Panc1 (cell line): Measurements from ENCODE around the gene ENTPD2. TPM values are rescaled to one million over a fixed set of nuclear protein-coding genes. Genes with fewer than 3 reads are reported as not detected.

Experiments
- ATAC-seq: fragments of 200-7000 bp; cut with Tn5 transposase; 2 replicates; pipeline ENCODE4 v1.9.1; 2020; ENCODE audit warnings: mild to moderate bottlenecking, moderate library complexity
- BruUV-seq: library from RNA; stranded (reverse); fragments of 400-500 nt; replicated peaks from 2 replicates; lab custom pipeline; 2021; lab: Mats Ljungman, UMichigan
- CTCF ChIA-PET: fragments of 300-600 bp; sonication (Branson Sonifier 250); formaldehyde crosslinking; loops from one replicate; lab custom pipeline; 2022; ENCODE audit warnings: antibody characterized with exemption; lab: Charles Lee
- POLR2A ChIA-PET: fragments of 300-600 bp; sonication (Branson Sonifier 250); formaldehyde crosslinking; loops from one replicate; lab custom pipeline; 2022; ENCODE audit warnings: antibody characterized with exemption; lab: Charles Lee
- DNase-seq: peaks from one replicate; pipeline ENCODE4 v3.0.0-alpha.2; 2010; ENCODE audit warnings: low read depth, low spot score
- H3K27ac ChIP-seq: 2 replicates; pipeline ENCODE4 v1.5.1; 2011; ENCODE audit warnings: mild to moderate bottlenecking, low read length, inconsistent platforms
- H3K27me3 ChIP-seq: fragments of 200-500 bp; sonication (Bioruptor generic); 2 replicates; pipeline ENCODE4 v1.6.0; 2014; ENCODE audit warnings: low read length, inconsistent platforms; ENCODE audit not compliant: control insufficient read depth, insufficient read depth
- H3K36me3 ChIP-seq: fragments of 200-500 bp; sonication (Bioruptor generic); 2 replicates; pipeline ENCODE4 v1.5.1; 2014; ENCODE audit warnings: inconsistent platforms, mild to moderate bottlenecking, low read length, moderate library complexity; ENCODE audit not compliant: control insufficient read depth, insufficient read depth
- H3K4me1 ChIP-seq: 2 replicates; pipeline ENCODE4 v1.5.1; 2011; ENCODE audit warnings: inconsistent platforms, mild to moderate bottlenecking, low read length, moderate library complexity; ENCODE audit not compliant: control insufficient read depth, insufficient read depth
- H3K4me3 ChIP-seq, 2 experiments: 2 replicates each; pipeline ENCODE4 v1.5.1; 2011 to 2012; ENCODE audit warnings: low read depth in 2 of 2, low read length in 2 of 2, mild to moderate bottlenecking in 2 of 2, inconsistent platforms in 1 of 2, moderate library complexity in 1 of 2
- H3K9me3 ChIP-seq: fragments of 200-500 bp; sonication (Bioruptor generic); 2 replicates; pipeline ENCODE4 v1.5.1; 2014; ENCODE audit warnings: low read depth, mild to moderate bottlenecking, inconsistent platforms, low read length, moderate library complexity; ENCODE audit not compliant: control insufficient read depth, insufficient read depth
- CTCF ChIP-seq: fragments of 450-650 bp; IDR thresholded peaks from 2 replicates; pipeline ENCODE4 v1.5.1; 2017; ENCODE audit warnings: mild to moderate bottlenecking
- POLR2AphosphoS5 ChIP-seq: IDR thresholded peaks from 2 replicates; pipeline ENCODE4 v1.6.1; 2012; ENCODE audit warnings: mild to moderate bottlenecking, low read depth, low read length, moderate library complexity
- REST ChIP-seq, 2 experiments: IDR thresholded peaks; 2 replicates each; pipeline ENCODE4 v1.6.1; 2011 to 2012; ENCODE audit warnings: low read depth in 2 of 2, control low read depth in 1 of 2, low read length in 1 of 2, mild to moderate bottlenecking in 1 of 2, moderate library complexity in 1 of 2; ENCODE audit not compliant: insufficient read depth in 1 of 2
- SIN3A ChIP-seq: IDR thresholded peaks from 2 replicates; pipeline ENCODE4 v1.6.1; 2012; ENCODE audit warnings: low read depth, mild to moderate bottlenecking, low read length, moderate library complexity, borderline replicate concordance; ENCODE audit not compliant: insufficient read depth
- TCF7L2 ChIP-seq: IDR thresholded peaks from 2 replicates; pipeline ENCODE4 v1.6.1; 2011; ENCODE audit warnings: mild to moderate bottlenecking, low read depth, low read length, inconsistent platforms
- in situ Hi-C: cut with HindIII; loops from 2 replicates; pipeline ENCODE4 v1.10.0; 2016; ENCODE audit warnings: low sequenced_read_pairs, low pct_unique_long_range_greater_than_20kb
- intact Hi-C: fragments of 100-400 bp; cut with micrococcal nuclease; formaldehyde crosslinking; loops from one replicate; pipeline ENCODE4 v1.10.0; 2022; ENCODE audit not compliant: unreplicated experiment
- total RNA-seq: library from RNA; stranded (reverse); gene quantifications from one replicate; pipeline ENCODE4 v1.2.1, GENCODE V29; 2021; ENCODE audit not compliant: unreplicated experiment

The ENTPD2 gene
- total RNA-seq, 1 experiment from 2014 or later: 2.8 TPM

GRCh38 chr9:137058521-137059234 is 4.8 kb upstream of the ENTPD2 start:
- H3K4me3 ChIP-seq: no peak overlapping the region
- ATAC-seq (no peak), DNase-seq (no peak)
- ChIA-PET CTCF (interaction anchor here (0.7 to 1.7 kb wide), 3 partner anchors 29 to 311 kb away, joined by 3 to 5 read pairs (median 4); no protein-coding TSS in a partner anchor), POLR2A (no interaction called here)
- no peak for TF ChIP-seq REST (IDR thresholded peaks at IDR 0.05; ENCODE audit: insufficient read depth in 1 of 2, low read depth in 2 of 2, low read length in 1 of 2)
- no peak for TF ChIP-seq POLR2AphosphoS5
- TF ChIP-seq CTCF: no peak
- no peak for TF ChIP-seq SIN3A
- no peak for TF ChIP-seq TCF7L2
- H3K4me1 ChIP-seq: 0 out of 2 replicates have a peak, but pooled peaks cover 2% of the 10 kb centered on the region
- no peaks in the 10 kb centered on the region for H3K36me3 ChIP-seq
- no peaks in the 10 kb centered on the region for H3K27me3 ChIP-seq
- in situ Hi-C loops (no loop called here), intact Hi-C loops (no loop called here)
- H3K9me3 ChIP-seq: no peaks in the 10 kb centered on the region
- BruUV-seq: no TSS peak
- H3K27ac ChIP-seq: no peak overlapping the region

GRCh38 chr9:137057545-137057944 is 3.7 kb upstream of the ENTPD2 start:
- BruUV-seq: no TSS peak
- intact Hi-C loops (no loop called here), in situ Hi-C loops (no loop called here)
- Histone ChIP-seq H3K36me3 (no peaks in the 10 kb centered on the region), H3K27ac (no peak overlapping the region), H3K4me1 (peaks cover 2% of the 10 kb centered on the region; the same call in 1 of the 2 replicates), H3K9me3 (no peaks in the 10 kb centered on the region), H3K4me3 (no peak overlapping the region), H3K27me3 (no peaks in the 10 kb centered on the region)
- DNase-seq (no peak), ATAC-seq (no peak)
- CTCF ChIA-PET: no interaction called here
- no peak for TF ChIP-seq CTCF
- no peak for TF ChIP-seq SIN3A
- no peak for TF ChIP-seq TCF7L2
- TF ChIP-seq REST (IDR thresholded peaks at IDR 0.05; ENCODE audit: insufficient read depth in 1 of 2, low read depth in 2 of 2, low read length in 1 of 2): no peak
- no peak for TF ChIP-seq POLR2AphosphoS5
- POLR2A ChIA-PET: no interaction called here
